DMS53 (cell line): Measurements from ENCODE around the gene MVK.
A peak's percentile ranks its signal among the peaks of the same experiment; 100 is the strongest.

Source experiments
- DNase-seq: peaks from one replicate; lab custom pipeline; 2025; lab: John Stamatoyannopoulos, UW

The MVK gene

DNA sequence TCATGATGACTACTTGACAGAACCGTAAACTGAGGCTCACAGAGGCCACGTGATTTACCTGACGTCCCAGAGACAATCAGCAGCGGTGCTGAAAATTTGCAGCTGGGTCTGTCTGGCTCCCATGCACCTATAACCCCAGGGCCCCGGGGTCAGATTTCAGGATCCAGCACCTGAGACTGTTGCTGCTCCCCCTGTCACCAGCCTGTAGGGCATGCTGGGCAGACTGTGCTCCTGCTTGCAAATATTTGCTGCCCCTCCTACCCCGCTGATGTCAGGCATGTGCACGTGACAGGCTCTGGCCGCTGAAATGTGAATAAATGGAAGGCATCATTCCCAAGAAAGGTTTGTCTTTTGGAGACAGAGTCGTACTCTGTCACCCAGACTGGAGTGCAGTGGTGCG lies 6.3 kb upstream of the MVK start:
- no peak for DNase-seq

DNA sequence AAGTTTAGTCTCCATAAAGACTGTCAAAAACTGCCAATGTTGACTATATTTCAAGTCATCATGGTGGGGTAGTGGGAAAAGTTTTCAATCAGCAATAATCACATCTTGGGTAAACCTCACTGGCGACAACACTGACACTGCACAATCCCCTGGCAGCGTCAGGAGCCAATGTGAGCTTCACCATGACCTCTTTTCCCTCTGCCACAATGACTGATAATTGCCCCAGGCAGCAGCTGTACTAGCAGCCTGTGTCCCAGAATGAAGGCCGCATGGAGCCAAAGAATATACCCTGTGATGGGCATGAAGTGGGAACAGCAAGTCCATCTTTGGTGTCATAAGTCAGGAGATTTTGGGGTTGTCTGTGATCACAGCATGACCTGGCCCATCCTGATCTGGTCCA lies 5.6 kb upstream of the MVK start:
- DNase-seq = no peak

DNA sequence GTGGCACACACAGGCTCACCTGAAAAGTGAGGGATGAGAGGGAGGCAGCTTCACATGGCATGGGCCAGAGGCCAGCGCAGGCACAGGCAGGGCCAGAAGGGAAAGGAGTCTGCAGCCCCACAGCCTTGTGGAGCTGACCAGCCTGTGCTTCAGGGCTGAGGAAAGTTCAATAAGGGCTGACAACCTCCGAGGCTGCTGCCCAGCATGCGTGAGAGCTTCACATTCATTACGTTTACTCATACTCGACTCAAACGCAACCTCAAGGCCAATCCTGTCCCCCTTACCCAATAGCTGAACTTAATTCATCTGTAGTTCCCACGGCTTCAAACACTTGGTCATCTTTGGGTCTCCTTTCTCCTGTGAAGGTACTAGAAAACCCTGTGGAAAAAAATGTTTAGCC lies 5.1 kb upstream of the MVK start:
- no peak for DNase-seq

DNA sequence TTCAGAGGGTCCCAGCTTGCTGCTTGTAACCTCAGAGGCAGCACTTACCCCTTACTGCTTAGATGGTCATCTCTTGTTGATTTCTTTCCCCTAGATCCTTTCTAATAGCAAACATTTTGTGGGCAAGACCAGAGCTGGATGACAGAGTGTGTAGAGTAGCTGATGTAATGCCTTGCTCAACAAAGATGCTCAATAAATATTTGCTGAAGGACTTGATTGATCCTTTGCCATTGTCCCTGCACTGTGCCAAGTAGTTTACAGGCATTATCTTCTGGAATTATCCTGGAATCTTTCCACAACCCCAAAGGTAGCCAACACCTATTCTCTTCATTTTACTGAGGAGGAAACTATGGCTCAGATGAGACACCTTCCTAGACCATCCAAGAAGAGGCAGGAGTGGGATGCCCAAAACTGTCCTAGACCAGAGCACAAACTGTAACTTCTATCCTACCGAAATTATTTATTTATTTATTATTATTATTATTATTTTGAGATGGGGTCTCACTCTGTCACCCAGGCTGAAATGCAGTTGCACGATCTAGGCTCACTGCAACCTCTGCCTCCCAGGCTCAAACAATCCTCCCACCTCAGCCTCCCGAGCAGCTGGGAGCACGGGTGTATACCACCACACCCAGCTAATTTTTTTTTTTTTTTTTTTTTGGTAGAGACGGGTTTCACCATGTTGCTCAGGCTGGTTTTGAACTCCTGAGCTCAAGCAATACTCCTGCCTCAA lies 1.7 kb upstream of the MVK start:
- peak; percentile 46 for DNase-seq

DNA sequence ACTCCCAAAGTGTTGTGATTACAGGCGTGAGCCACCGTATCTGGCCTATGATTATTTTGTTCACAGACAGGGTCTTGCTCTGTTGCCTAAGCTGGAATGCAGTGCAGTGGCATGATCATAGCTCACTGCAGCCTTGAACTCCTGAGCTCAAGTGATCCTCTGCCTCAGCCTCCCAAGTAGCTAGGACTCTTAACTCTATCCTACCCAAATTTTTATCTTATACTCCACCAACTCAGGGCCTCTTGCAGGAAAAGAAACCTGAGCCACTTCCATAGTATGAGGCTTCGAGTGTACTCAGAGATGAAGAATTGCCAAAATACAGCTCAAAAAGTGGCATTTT lies 1.1 kb upstream of the MVK start:
- no peak for DNase-seq

DNA sequence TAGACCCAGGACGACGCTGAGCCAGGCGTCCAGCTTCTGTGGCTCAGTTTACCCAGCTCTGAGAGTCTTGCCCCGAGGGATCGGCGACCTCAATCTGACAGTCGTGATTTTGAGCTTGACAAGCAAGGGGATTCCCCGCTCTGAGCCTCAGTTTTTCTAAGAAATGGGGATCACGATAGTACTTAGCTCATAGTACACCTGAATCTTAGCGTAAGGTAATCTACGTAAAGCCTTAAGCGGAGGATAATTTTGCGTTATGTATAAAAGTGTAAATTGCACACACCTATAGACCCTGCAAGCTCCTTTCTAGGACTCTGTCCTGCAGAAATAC lies 285 bp downstream of the MVK start:
- DNase-seq = no peak

DNA sequence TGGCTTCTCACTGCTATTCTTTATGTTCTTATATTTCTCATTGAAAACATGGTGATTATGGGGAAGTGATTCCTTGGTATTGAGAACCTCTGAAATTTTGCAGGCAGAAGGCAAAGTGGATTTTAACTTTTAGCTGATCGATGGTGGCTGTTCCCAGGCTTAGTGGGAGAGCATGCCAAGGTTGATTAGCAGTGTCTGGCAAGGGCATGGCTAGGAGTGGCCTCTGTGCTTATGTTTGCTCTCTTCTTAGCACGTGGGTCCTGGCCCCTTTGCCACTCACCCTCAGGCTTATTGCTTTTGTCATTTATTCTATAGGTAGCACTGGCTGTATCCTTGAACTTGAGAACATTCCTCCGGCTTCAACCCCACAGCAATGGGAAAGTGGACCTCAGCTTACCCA lies 2.1 kb downstream of the MVK start:
- no peak for DNase-seq

DNA sequence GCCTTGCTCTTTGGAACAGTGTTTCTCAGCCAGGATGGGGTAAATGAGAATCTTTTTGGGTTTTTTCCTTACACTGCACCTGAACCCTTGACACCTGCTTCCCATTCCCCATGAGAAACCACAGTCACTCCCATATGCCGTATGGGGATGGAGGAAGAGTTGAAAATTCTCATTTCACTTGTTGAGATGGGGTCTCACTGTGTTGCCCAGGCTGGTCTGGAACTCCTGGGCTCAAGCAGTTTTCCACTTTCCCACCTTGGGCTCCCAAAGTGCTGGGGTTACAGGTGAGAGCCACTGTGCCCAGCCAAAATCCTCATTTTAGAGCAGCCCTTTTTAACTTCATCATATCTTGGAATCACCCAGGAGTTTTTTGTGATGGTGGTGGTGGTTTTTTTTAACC lies 3.7 kb downstream of the MVK start:
- DNase-seq = no peak

DNA sequence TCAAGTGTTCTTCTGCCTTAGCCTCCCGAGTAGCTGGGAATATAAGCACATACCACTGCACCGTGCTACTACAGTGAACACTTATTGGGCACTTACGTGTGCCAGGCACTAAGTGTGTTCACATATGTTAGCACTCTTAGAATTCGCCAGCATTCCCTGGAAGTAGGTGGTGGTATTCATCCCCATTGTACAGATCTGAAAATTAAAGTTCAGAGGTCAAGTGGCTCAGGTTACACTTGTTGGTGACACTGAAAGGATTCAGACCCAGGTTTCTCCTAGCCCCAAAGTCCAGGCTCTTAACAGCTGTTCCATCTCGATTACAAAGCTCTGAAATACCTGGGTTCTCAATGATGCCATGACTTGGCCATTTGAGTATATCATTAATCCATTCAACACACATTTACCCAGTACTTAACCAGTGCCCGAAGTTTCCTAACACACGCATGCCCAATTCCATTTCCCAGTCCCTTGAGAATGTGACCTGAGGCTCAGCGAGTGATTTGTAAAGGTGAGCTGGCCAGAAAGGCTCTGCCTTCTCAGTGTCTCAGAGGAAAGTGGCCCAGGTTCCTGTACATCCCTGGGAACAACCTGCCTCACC lies 4.8 kb downstream of the MVK start:
- DNase-seq = no peak

DNA sequence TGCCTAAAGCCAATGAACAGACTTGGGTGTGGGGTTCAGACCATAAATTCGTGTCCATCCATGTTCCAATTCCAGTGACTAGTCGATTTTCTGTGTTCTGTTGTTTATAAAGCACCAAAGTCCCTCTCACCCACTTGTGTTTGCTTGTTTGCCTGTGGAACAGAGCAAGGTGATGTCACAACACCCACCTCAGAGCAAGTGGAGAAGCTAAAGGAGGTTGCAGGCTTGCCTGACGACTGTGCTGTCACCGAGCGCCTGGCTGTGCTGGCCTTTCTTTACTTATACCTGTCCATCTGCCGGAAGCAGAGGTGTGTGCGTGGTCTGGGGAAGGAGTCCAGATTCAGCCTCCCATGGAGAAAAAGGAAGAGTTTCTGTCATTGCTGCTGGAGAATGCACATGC lies 6.0 kb downstream of the MVK start:
- no peak for DNase-seq

DNA sequence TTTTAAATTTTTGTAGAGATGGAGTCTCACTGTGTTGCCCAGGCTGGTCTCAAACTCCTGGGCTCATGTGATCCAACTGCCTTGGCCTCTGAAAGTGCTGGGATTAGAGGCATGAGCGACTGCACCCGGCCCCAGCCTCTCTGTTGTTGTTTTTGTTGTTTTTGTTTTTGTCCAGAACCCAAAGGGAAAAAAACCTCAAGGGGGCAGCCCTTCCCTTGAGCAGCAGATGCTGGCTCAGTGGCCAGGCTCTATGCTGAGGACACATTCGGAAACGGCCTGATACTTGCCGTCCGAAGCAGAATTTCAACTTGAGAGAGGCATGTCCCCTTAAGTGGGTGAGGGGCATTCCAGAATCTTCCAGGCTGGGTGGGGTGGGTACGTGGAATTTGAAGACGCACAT lies 6.7 kb downstream of the MVK start:
- DNase-seq = no peak

DNA sequence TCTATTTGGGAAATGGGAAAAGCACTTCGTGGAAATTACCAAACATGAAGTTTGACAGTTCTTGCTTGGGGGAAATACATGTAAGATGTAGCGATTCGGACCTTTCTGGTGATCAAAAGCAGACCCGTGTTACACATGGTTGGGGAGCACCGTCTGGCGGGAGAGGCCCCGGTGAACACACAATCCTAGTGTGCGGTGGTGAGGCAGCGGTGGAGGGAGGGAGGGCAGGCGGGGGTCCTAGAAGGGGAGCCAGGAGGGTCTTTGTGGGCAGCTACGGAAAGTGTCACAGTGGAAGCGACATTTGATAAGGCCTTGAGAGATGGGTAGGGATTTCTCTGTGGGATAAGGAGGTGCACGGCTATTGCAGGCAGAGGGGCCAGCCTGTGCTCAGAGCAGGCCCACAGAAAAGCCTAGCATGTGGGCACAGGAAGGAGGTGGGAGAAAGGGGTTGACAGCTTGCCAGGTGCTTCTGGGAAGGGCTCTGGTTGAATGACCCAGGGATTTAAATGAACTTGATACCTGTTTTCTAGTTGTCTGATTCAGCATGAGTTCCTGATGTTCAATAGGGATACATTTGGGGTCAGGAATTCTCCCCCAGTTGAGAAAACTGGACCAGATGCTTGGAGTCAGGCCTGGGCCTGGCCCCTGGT lies 7.2 kb downstream of the MVK start:
- no peak for DNase-seq

DNA sequence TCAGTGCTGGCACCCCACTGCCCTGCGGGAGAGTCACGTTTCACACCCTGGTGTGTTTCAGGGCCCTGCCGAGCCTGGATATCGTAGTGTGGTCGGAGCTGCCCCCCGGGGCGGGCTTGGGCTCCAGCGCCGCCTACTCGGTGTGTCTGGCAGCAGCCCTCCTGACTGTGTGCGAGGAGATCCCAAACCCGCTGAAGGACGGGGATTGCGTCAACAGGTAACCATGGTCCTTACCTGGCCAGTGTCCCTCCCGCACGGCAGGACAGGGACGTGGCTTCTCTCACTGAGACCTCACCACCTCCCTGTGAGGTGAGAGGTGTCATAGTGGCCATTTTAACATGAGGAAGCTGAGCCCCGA lies 7.7 kb downstream of the MVK start:
- DNase-seq = no peak

DNA sequence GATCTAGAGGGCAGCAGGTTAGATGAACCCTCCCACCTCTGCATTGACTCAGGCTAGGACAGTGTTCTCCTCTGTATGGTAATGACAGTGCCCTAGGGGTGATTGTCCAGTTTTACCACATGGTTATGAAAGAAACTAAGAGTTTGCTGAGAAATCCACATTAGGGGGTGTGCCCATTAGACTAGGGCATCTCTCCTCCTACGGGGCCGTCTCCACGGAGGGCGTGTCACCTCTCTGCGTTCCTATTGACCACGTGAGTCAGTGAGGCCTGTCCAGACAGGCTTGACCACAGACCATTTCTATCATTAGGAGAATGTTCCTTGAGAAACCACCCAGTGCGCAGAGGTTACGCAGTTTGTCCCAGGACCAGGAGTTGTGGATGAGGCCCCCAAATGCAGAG lies 8.3 kb downstream of the MVK start:
- DNase-seq = no peak

DNA sequence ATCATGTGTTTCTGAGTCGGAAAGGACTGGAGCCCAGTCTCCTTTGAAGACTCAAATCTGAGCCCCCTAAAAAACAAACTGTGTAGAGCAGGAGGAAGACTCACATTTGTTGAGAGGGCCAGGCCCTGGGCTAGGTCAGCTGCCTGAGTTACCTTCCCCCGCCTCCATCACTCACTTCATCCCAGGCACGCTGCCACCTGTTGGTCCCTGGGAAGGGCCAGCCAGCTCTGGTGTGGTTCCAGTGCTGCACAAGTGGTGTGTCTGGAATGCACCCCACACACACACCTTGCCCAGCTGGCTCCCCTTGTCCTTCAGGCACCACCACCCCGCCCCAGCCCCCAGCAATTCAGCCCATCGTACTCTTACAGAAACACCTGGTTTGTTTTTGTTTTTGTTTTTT lies 9.0 kb downstream of the MVK start:
- DNase-seq = peak; percentile 74

DNA sequence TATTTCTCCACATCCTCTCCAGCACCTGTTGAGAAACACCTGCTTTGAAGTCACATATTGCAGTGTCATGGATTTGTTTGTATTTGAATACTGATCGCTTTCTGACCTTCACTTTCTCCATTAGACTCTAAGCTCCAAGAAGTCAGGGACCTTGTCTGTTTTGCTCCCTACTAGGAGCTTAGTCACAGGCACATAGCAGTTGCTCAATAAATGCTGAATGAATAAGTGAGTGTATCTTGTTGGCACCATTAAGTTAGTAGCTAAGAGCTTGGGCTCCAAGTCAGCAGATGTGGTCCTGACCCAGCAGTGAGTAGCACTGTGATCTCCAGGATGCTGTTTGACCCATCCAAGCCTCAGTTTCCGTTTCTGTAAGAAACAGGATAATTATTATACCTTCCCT lies 10.1 kb downstream of the MVK start:
- DNase-seq = no peak

DNA sequence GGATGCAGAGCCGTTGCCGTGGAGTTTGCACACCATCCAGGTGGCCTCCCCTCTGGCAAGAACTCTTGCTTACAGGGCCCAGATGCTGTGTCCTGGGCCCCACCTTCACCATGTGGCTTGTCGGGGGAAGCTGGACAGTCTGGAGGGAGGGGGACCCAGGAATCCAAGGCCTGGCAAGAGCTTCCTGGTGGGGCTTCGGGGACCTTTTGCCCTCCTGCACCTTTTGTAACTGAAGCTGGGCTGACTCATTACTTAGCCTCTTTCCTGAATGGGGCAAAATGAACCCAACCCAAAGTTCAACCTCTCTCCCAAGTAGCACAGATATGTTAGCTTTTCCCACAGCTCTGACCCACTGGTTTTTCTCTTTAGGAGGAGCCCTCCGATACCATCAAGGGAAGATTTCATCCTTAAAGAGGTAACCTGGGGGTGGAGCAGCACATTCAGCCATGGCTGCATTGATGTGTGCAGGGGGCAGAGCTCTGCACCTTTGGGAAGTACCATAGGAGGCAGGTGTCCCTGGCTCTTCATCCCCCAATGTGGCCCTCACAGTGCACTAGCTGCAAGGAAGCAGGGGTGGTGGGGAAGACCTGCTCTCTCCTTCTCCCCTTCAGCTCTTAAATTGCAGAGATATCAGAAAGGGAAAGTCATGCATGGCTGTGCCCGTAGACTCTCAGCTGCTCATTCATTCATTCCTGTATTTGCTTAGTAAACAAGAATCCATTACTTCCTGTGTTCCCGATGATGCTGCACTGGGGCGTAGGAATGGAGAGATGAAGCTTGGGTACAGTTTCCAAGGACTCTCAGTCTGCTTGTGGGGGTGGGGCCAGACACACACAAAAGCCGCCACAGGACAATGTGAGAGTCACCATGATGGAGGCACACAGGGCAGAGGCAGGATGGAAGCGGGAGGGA lies 13.0 kb downstream of the MVK start:
- peak; percentile 98 for DNase-seq

DNA sequence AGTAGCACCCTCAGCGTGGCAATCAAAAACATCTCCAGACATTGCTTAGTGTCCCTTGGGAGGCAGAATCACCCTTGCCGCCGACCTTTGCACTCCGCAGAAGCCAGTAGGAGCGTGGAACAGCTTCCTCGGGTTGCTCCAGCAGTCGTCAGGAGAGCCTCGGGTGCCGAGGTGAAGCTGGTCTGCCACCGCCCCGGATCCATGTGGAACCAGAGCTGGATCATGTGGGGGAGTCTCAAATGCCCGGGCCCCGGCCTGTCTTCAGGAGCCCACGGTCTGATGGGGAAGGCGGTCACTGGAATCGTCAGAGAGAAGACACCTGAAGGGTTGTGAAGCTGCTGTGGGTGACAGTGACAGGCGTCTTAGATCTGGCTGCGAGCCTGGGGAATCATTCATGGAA lies 14.3 kb downstream of the MVK start:
- DNase-seq = no peak

DNA sequence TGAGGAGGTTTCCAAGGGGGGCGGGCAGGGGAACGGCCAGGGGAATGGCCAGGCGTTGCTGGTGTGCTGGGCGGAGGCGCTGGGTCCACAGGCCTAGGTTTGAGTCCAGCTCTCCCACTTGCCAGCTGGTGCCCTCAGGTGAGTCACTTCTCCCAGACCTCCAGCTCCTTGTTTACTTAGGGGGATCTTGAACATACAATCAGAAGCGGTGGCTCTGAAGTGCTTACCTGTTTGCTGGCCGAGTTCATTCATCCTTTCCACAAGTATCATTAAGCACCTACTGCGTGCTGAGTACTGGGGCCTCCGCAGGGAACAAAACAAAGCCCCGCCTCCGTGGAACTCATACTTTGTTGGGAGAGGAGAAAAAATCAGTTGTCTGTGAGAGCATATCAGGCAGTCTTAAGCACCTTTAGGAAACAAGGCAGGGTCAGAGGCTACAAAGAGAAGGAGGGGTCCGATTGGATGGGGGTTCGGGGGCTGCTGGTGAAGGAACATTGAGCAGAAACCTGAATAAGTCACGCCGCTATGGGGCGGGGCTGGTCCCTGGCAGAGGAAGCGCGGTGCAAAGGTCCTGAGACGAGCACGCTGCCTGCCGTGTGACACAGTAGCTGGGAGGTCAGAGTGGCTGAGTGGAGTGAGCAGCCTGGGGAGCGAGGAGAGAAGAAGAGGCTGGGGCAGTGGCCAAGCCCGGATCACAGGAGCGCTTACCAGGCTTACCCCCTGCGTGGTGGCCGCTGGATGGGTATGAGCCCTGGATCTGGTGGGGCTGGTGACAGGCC lies 15.1 kb downstream of the MVK start:
- peak; percentile 93 for DNase-seq

DNA sequence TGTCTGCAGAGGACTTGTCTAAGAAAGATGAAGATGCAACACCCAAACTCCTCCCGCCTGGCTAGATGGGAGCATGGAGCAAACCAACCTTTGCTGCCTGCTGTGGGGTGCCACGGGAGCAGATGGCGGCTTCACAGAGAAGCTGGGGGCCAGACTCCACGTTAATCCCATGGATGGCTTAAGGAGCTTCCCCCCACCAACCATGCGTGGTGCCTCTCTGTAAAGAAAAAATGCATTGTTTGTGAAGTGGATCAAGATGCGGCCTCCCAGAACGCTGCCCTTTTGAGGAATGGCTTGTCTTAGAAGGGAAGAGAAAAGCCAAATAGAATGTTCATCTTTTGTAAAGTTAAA lies 15.6 kb downstream of the MVK start:
- DNase-seq = no peak

DNA sequence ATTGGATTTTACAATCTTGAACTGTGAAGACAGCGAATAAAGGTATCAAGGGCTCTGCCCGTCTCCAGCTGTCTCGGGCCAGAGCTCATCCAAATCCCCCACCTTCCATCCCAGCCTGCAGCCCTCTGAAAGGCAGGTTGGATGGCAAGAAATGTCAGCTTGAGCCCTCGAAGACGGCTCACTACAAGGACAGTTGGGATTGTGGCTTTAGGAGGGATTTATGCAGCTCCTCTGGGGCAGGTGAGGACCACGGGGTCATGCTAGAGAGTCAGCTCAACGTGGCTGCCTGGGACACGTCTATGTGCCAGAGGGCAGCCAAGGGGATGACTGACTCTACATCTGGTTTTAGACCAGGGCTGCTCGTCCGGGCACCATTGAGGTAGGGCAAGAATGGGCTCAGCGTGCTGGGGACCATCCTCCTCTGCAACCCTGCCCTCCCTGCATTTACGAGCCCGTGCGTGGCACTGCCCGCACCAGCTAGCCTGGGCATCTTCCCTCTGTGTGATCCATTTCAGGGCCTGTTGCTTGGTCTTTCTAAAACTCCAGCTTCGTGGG lies 16.2 kb downstream of the MVK start:
- DNase-seq = no peak

DNA sequence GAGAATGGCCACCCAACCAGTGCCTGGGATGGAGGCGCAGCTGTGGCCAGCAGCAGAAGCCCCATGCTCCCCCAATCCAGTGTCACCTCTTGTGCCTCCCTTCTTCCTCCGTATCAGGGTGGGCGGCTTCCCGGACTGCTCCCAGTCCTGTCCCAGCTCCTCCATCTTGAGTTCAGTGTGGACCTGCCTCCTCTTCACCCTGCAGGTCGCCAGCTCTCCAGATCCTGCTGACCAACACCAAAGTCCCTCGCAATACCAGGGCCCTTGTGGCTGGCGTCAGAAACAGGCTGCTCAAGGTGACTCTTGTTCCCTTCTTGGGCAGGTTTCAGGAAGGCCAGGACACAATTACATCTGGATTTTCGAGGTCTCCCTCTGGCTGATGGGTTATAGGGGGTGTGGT lies 17.0 kb downstream of the MVK start:
- DNase-seq = no peak
